Measurements from ENCODE around the gene AOAH.
A peak's percentile ranks its signal among the peaks of the same experiment; 100 is the strongest.
"Not testable (repeated sequence)": the region's sequence is repeated elsewhere in the genome, so short reads cannot be mapped to it uniquely, and the experiment has no call there.

AOAH gene

GRCh38 chr7:36469236-36469635 lies 255.1 kb downstream of the AOAH start:
- Mint-ChIP-seq H3K4me3 (no peak overlapping the region), H3K9me3 (peaks cover 7% of the 10 kb centered on the region), H3K27me3 (ENCODE audit: low read depth) (no peaks in the 10 kb centered on the region), H3K27ac (peak overlapping the region in 1 of 3 experiments; percentile 18), H3K36me3 (ENCODE audit: low read depth) (no peaks in the 10 kb centered on the region), H3K4me1 (no peaks in the 10 kb centered on the region)
- no peak for TF ChIP-seq CTCF (IDR thresholded peaks at IDR 0.05; ENCODE audit: unreplicated experiment in 3 of 3)

- H3K9me3 Mint-ChIP-seq: peaks cover 7% of the 10 kb centered on the region
- H3K27ac Mint-ChIP-seq: no peak overlapping the region
- H3K36me3 Mint-ChIP-seq (ENCODE audit: low read depth): no peaks in the 10 kb centered on the region
- H3K4me1 Mint-ChIP-seq: no peaks in the 10 kb centered on the region
- no peak overlapping the region for H3K4me3 Mint-ChIP-seq
- H3K27me3 Mint-ChIP-seq (ENCODE audit: low read depth): no peaks in the 10 kb centered on the region
- no peak for TF ChIP-seq CTCF (IDR thresholded peaks at IDR 0.05; ENCODE audit: unreplicated experiment in 3 of 3)
Observed at GRCh38 chr7:36468370-36469101, 255.8 kb downstream of the AOAH start.

DNA sequence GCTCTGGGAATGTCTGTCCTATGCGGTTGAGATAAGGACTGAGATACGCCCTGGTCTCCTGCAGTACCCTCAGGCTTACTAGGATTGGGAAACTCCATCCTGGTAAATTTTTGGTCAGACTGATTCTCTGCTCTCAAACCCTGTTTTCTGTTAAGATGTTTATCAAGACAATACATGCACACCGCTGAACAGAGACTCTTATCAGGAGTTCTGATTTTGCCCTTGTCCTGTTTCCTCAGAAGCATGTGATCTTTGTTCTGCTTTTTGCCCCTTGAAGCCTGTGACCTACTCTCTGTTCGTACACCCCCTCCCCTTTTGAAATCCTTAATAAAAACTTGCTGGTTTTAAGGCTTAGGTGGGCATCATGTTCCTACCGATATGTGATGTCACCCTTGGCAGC lies 258.3 kb downstream of the AOAH start:
- H3K27me3 Mint-ChIP-seq (ENCODE audit: low read depth); H3K36me3 Mint-ChIP-seq (ENCODE audit: low read depth); H3K9me3 Mint-ChIP-seq: not testable (repeated sequence)

GRCh38 chr7:36464271-36464670 lies 260.0 kb downstream of the AOAH start:
- Mint-ChIP-seq H3K9me3 (peaks cover 7% of the 10 kb centered on the region), H3K27ac (no peak overlapping the region), H3K4me1 (no peaks in the 10 kb centered on the region), H3K4me3 (no peak overlapping the region), H3K36me3 (ENCODE audit: low read depth) (no peaks in the 10 kb centered on the region), H3K27me3 (ENCODE audit: low read depth) (no peaks in the 10 kb centered on the region)
- TF ChIP-seq CTCF (IDR thresholded peaks at IDR 0.05; ENCODE audit: unreplicated experiment in 3 of 3): no peak

More for the DNA sequence above, 258.3 kb downstream of the AOAH start:
- not testable (repeated sequence) for H3K4me1 Mint-ChIP-seq, H3K27ac Mint-ChIP-seq, H3K4me3 Mint-ChIP-seq

Data from nephron (organoid).